GM21515 (cell line): ENCODE measurements around the gene WNT7A.

ENCODE experiments used
- ATAC-seq: cut with Tn5 transposase; IDR thresholded peaks from one replicate; pipeline ENCODE4 v1.9.1; 2021; ENCODE audit not compliant: unreplicated experiment

WNT7A gene

GRCh38 chr3:13776253-13777050 lies 103.4 kb downstream of the WNT7A start:
- no peak for ATAC-seq

GRCh38 chr3:13772885-13773745 lies 106.8 kb downstream of the WNT7A start:
- no peak for ATAC-seq

GRCh38 chr3:13772321-13772745 lies 107.5 kb downstream of the WNT7A start:
- no peak for ATAC-seq

- ATAC-seq, result no peak
These were observed 108.4 kb downstream of the WNT7A start for GRCh38 chr3:13771496-13771895.

GRCh38 chr3:13770170-13771169 lies 109.4 kb downstream of the WNT7A start:
- ATAC-seq, result no peak

- no peak for ATAC-seq
These were observed 110.4 kb downstream of the WNT7A start for GRCh38 chr3:13769422-13769821.

GRCh38 chr3:13768453-13768852 lies 111.4 kb downstream of the WNT7A start:
- ATAC-seq, result no peak

GRCh38 chr3:13767896-13768295 lies 112.0 kb downstream of the WNT7A start:
- no peak for ATAC-seq

GRCh38 chr3:13767030-13767429 lies 112.8 kb downstream of the WNT7A start:
- ATAC-seq, result no peak
